ENCODE measurements around the gene PSG11. TPM values are rescaled to one million over a fixed set of nuclear protein-coding genes. Genes with fewer than 3 reads are reported as not detected.
"Not testable (repeated sequence)": the region's sequence is repeated elsewhere in the genome, so short reads cannot be mapped to it uniquely, and the experiment has no call there.

The PSG11 gene
- total RNA-seq, 4 donors from 2014 or later = not detected

DNA sequence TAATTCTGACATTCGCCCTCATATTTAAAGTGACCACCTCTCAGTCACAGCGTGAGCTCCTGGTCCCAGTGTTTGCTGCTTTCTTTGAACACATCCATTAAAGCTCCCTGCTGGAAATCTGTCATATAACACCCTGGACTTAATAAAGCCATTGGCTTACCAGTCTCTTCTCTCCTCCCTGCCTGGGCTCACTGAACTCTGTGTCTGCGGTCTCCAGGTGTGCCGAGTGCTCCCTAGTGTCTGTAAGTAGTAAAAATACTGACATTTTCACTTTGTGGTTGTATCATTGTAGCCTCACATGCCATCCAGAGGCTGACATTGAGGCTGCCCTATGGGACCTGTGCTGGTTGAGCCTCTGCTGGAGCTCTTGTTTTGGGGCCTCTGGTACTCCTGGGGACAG lies 2.6 kb upstream of the PSG11 start:
- no peak for DNase-seq
- ATAC-seq = no peak
- Histone ChIP-seq H3K36me3 (no peaks in the 10 kb centered on the region), H3K27ac (no peak overlapping the region), H3K9me3 (no peaks in the 10 kb centered on the region), H3K4me1 (no peaks in the 10 kb centered on the region), H3K4me3 (no peak overlapping the region), H3K27me3 (no peaks in the 10 kb centered on the region)
- in situ Hi-C loops (cut with MboI; ENCODE audit: low sequenced_read_pairs in 4 of 4) (no loop called here), intact Hi-C loops (cut with DNase I; ENCODE audit: low total_unique reads) (no loop called here)
- TF ChIP-seq POLR2A (IDR thresholded peaks at IDR 0.05) (no peak), CTCF (IDR thresholded peaks at IDR 0.05 in 4 of 5, conservative IDR thresholded peaks at IDR 0.05 in 1 of 5) (no peak)

GRCh38 chr19:43027985-43028384 lies 1.7 kb upstream of the PSG11 start:
- DNase-seq; H3K4me3 ChIP-seq; H3K27me3 ChIP-seq; ATAC-seq; intact Hi-C loops (cut with DNase I; ENCODE audit: low total_unique reads); H3K4me1 ChIP-seq; in situ Hi-C loops (cut with MboI; ENCODE audit: low sequenced_read_pairs in 4 of 4); H3K9me3 ChIP-seq; H3K27ac ChIP-seq; H3K36me3 ChIP-seq: not testable (repeated sequence)

GRCh38 chr19:43027061-43027460 lies 792 bp upstream of the PSG11 start:
- in situ Hi-C loops (cut with MboI; ENCODE audit: low sequenced_read_pairs in 4 of 4); H3K27me3 ChIP-seq; H3K9me3 ChIP-seq; H3K4me1 ChIP-seq; H3K27ac ChIP-seq; H3K36me3 ChIP-seq; H3K4me3 ChIP-seq; ATAC-seq; intact Hi-C loops (cut with DNase I; ENCODE audit: low total_unique reads); DNase-seq: not testable (repeated sequence)

GRCh38 chr19:43022098-43022497 lies 4.2 kb downstream of the PSG11 start:
- in situ Hi-C loops (cut with MboI; ENCODE audit: low sequenced_read_pairs in 4 of 4); H3K4me1 ChIP-seq; intact Hi-C loops (cut with DNase I; ENCODE audit: low total_unique reads); ATAC-seq; H3K36me3 ChIP-seq; H3K9me3 ChIP-seq; H3K27me3 ChIP-seq; DNase-seq; H3K4me3 ChIP-seq: not testable (repeated sequence)
- peak overlapping the region in 2 of 4 donors; percentile 22 to 55 for H3K27ac ChIP-seq

DNA sequence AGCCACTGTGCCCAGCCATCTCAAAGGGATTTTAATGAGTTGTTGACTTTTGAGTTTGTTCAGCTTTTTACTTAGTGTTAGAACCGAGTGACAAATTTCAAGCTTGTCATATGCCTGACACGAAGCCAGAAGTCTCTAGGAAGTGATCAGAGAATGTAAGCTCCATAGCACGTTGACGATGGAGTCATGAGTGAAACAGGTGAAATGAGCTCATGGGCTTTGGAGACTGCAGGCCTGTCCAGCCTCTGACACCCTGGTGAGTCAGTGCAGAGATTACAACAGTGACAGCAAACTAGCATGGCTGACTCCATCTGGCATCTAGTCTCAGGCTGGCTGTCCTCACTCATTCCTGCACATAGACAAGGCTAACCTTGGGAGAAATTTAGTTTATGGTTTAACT lies 4.6 kb downstream of the PSG11 start:
- ATAC-seq (peak in 1 of 2 donors; percentile 94), DNase-seq (peak in 1 of 2 donors; percentile 67)
- H3K36me3 ChIP-seq; intact Hi-C loops (cut with DNase I; ENCODE audit: low total_unique reads); in situ Hi-C loops (cut with MboI; ENCODE audit: low sequenced_read_pairs in 4 of 4); H3K9me3 ChIP-seq; H3K4me1 ChIP-seq; H3K4me3 ChIP-seq; H3K27me3 ChIP-seq: not testable (repeated sequence)
- H3K27ac ChIP-seq = peak overlapping the region in 2 of 4 donors; percentile 61 to 68

- intact Hi-C loops (cut with DNase I; ENCODE audit: low total_unique reads); H3K4me1 ChIP-seq; DNase-seq; H3K27me3 ChIP-seq; ATAC-seq; H3K4me3 ChIP-seq; in situ Hi-C loops (cut with MboI; ENCODE audit: low sequenced_read_pairs in 4 of 4); H3K27ac ChIP-seq; H3K9me3 ChIP-seq; H3K36me3 ChIP-seq: not testable (repeated sequence)
These were observed 6.7 kb downstream of the PSG11 start for GRCh38 chr19:43019588-43019987.

DNA sequence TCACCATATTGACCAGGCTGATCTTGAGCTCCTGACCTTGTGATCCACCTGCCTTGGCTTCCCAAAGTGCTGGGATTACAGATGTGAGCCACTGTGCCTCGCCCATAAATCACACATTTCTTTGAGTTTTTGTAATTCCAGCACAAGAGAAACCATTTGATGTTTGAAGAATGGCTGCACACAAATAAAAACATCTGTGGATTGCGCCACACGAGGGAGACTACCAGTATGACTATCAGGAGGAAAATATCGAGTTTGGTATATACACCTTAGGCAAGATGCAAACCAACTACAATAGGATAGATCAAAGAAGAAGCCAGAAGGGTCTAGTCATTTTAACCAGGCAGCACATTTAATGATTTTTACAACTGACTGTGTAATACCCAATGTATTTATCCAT lies 20.4 kb downstream of the PSG11 start:
- H3K36me3 ChIP-seq; intact Hi-C loops (cut with DNase I; ENCODE audit: low total_unique reads); H3K27me3 ChIP-seq; H3K27ac ChIP-seq; DNase-seq; ATAC-seq; H3K4me3 ChIP-seq; H3K4me1 ChIP-seq; H3K9me3 ChIP-seq; in situ Hi-C loops (cut with MboI; ENCODE audit: low sequenced_read_pairs in 4 of 4): not testable (repeated sequence)

- H3K4me1 ChIP-seq; H3K36me3 ChIP-seq; H3K9me3 ChIP-seq; ATAC-seq; H3K4me3 ChIP-seq; intact Hi-C loops (cut with DNase I; ENCODE audit: low total_unique reads); H3K27me3 ChIP-seq; in situ Hi-C loops (cut with MboI; ENCODE audit: low sequenced_read_pairs in 4 of 4): not testable (repeated sequence)
- DNase-seq = peak in 1 of 2 donors; percentile 64
- H3K27ac ChIP-seq = peak overlapping the region in 1 of 4 donors; percentile 42
These were observed 21.4 kb downstream of the PSG11 start for GRCh38 chr19:43004846-43005245.

DNA sequence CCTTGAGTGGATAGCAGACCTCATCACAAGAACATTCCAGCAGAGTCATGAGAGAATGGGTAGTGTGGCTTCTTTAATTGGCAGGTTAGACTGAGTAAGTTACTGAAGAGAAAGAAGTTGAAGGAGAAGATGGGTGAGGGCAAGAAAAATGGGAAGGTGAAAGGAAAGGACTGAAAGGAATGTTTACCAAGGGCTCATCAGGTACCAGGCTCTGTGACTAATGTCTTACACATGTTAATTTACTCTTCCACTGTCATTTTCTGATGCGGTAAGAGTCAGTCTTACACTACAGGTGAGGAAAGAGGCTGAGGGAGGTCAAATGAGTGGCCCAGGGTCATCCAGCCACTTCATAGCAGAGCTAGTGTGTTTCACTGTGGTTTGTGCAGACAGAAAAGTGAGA lies 22.6 kb downstream of the PSG11 start:
- ATAC-seq; H3K27ac ChIP-seq; intact Hi-C loops (cut with DNase I; ENCODE audit: low total_unique reads); H3K27me3 ChIP-seq; in situ Hi-C loops (cut with MboI; ENCODE audit: low sequenced_read_pairs in 4 of 4); H3K4me3 ChIP-seq; H3K9me3 ChIP-seq; DNase-seq; H3K36me3 ChIP-seq; H3K4me1 ChIP-seq: not testable (repeated sequence)

- H3K4me3 ChIP-seq; in situ Hi-C loops (cut with MboI; ENCODE audit: low sequenced_read_pairs in 4 of 4); DNase-seq; H3K36me3 ChIP-seq; H3K27ac ChIP-seq; H3K27me3 ChIP-seq; intact Hi-C loops (cut with DNase I; ENCODE audit: low total_unique reads); H3K4me1 ChIP-seq; H3K9me3 ChIP-seq; ATAC-seq: not testable (repeated sequence)
These were observed 23.3 kb downstream of the PSG11 start for GRCh38 chr19:43002948-43003347.

GRCh38 chr19:42996161-42996560 lies 30.1 kb downstream of the PSG11 start:
- H3K9me3 ChIP-seq; DNase-seq; in situ Hi-C loops (cut with MboI; ENCODE audit: low sequenced_read_pairs in 4 of 4); H3K36me3 ChIP-seq; H3K27me3 ChIP-seq; H3K27ac ChIP-seq; intact Hi-C loops (cut with DNase I; ENCODE audit: low total_unique reads); H3K4me3 ChIP-seq; H3K4me1 ChIP-seq; ATAC-seq: not testable (repeated sequence)
